GM21526 (cell line): ENCODE measurements around the gene SPACA4.

Source experiments
- ATAC-seq: cut with Tn5 transposase; IDR thresholded peaks from one replicate; pipeline ENCODE4 v1.9.1; 2021; ENCODE audit warnings: moderate library complexity; ENCODE audit not compliant: unreplicated experiment, low FRiP score

The SPACA4 gene

GRCh38 chr19:48596679-48597465 is 9.7 kb upstream of the SPACA4 start:
- ATAC-seq: no peak

DNA sequence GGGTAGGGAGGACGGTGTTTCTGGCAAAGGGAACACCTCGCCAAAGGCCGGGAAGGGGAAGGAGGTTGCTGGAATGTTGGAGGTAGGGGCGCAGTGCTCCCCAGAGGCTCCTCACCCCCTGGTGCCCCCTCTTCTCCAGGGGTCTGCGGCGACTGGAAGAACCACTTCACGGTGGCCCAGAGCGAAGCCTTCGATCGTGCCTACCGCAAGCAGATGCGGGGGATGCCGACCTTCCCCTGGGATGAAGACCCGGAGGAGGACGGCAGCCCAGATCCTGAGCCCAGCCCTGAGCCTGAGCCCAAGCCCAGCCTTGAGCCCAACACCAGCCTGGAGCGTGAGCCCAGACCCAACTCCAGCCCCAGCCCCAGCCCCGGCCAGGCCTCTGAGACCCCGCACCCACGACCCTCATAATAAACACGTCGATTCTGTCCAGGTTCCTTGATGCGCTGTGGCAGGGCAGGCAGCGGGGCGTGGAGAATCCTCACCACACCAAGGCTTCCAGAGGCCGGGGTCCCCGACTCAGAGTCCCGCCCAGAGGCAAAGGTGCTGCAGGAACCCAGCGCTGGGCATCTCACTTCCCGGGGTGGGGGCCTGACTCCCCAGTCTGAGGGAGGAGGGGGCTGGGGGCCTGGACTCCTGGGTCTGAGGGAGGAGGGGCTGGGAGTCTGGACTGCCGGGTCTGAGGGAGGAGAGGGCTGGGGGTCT is 7.4 kb upstream of the SPACA4 start:
- no peak for ATAC-seq

DNA sequence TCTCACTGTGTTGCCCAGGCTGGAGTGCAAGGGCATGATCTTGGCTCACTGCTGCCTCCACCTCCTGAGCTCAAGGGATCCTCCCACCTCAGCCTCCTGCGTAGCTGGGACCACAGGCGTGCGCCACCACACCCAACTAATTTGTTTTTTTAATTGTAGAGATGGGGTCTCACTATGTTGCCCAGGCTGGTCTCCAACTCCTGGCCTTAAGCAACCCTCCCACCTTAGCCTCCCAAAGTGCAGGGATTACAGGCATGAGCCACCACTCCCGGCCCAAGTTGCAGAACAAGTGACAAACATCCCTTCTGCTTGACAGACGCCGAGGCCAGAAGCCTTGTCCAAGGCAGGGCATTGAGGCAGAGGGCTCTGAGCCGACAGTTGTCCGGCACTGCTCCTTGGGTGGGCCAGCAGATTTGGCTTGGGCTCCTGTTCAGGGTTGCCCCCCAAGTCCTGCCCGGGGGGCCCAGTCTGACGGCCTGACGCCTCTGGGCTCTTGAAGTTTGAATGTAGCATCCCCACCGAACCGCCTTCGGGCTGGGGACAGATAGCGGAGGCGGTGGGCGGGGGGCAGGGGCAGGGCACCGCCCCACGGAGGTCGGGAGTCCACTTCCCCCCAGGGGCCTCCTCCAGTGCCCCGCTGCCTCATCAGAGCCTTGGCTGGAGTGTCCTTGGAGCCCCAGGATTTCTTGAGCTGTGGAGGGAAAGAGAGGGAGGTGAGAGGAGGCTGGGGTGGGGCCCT is 5.7 kb upstream of the SPACA4 start:
- no peak for ATAC-seq

GRCh38 chr19:48603001-48603400 is 3.5 kb upstream of the SPACA4 start:
- no peak for ATAC-seq

DNA sequence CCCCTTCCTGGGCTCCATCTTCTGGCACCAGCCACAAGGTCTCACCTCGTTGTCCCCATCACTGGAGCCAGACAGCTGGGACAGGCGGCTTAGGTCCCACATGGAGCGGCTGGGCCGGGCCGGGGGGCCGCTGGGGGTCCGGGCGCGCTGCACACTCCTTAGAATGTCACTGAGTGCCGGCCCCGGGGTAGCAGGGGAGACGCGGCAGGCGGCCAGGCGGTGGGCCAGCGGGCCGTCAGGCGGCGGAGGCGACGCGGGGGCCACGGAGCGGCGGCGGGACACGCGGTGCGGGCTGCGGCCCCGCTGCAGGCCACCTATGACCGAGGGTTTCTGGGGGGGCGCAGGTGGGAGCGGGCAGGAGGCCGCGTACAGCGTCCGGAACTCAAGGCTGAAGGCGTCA is 3.1 kb upstream of the SPACA4 start:
- no peak for ATAC-seq

DNA sequence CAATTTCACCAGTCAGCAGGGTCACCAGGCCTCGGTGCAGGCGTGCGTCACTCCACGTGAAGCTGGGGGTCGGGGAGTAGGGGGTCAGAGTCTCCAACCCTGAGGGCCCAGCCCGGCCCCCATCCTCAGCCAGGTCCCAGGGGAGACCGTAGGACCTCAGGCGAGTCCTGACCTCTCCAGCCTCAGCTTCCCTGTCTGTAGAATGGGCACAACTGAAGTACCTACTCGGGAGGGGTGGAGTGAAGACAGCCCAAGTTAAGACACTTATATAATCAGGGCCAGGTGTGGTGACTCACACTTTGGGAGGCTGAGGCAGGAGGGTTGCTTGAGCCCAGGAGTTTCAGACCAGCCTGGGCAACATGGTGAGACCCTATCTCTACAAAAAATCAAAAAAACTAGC is 2.7 kb upstream of the SPACA4 start:
- ATAC-seq: no peak

DNA sequence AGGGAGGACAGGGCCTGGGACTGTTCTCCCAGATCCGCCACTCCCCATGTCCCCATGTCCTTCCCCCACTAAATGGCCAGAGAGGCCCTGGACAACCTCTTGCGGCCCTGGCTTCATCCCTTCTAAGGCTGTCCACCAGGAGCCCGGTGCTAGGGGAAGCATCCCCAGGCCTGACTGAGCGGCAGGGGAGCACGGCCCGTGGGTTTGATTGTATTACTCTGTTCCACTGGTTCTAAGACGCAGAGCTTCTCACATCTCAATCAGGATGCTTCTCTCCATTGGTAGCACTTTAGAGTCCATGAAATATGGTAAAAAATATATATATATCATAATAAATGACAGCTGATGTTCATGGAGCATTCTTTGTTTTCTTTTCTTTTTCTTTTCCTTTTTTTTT is 815 bp downstream of the SPACA4 start:
- ATAC-seq: no peak

- ATAC-seq: no peak
These were observed 2.3 kb downstream of the SPACA4 start for GRCh38 chr19:48608798-48609263.

GRCh38 chr19:48609571-48610108 is 3.1 kb downstream of the SPACA4 start:
- ATAC-seq: no peak

GRCh38 chr19:48611872-48612271 is 5.3 kb downstream of the SPACA4 start:
- no peak for ATAC-seq

DNA sequence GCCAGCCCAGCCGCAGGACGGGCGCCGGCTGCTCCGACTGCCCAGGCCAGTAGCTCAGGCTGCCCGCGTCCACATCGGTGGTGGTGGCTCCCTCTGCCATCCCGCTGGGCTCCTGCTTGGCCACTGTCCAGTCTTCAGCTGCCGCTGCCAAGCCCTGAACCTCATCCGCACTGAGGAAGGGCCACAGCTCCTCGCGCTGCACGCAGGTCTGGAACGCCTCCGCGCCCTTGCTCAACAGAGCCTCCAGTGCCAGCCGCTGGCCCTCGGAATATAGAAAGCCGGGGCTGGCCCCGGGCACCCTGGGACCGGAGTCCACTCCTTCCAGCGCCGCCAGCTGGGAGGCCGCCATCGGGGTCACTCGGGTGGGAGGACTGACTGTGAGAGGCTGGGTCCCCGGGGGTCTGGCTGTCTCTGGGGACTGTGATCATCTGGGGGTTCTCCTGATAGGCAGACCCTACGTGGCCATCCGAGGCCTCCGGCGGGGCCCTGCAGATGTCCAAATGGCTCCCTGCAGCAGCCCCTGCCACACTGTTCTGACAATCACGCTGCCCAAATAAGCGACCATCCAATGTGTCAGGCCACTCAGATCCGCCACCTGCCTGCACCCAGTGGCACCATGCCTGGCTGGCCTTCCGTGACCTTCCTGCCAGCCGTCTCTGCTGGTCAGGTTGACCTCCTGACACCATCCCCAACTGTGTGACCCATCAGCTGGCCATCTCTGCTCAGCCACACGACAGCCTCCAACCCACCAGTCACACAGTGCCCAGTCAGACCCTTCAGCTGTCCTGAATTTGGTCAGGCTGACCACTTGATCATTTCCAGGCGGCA is 6.7 kb downstream of the SPACA4 start:
- no peak for ATAC-seq

- no peak for ATAC-seq
These were observed 7.4 kb downstream of the SPACA4 start for GRCh38 chr19:48613852-48614435.

- no peak for ATAC-seq
These were observed 8.1 kb downstream of the SPACA4 start, which contains the start of gene FAM83E for GRCh38 chr19:48614436-48615230. FAM83E (minus strand) TSS chr19:48615076; CDS start chr19:48613372, 1,704 bp downstream.

GRCh38 chr19:48615231-48616040 is 8.9 kb downstream of the SPACA4 start:
- ATAC-seq: no peak

DNA sequence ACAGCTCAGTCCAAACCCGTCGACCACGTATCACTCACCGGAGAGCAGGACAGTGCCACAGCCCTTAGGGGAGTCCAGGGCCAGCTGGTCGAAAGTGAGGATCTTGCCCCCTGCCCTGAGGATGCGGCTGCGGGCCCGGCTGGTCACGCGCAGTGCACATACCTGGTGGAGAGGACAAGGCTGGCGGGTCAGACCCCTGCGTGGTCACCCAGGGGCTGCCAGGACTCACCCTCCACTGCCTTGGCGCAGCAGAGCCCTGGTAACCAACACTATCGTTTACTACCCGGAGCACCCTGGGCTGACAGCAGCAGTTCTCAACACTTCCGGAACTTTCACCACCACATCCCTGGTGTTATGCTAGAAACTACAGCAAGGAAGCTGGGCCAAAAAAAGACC is 9.5 kb downstream of the SPACA4 start:
- no peak for ATAC-seq

GRCh38 chr19:48616491-48617056 is 10.0 kb downstream of the SPACA4 start:
- no peak for ATAC-seq

GRCh38 chr19:48617146-48617937 is 10.8 kb downstream of the SPACA4 start:
- ATAC-seq: no peak
